MM.1S (cell line): Measurements from ENCODE around the gene TMEM242.

Source experiments
- DNase-seq: peaks from one replicate; pipeline ENCODE4 v3.0.0-alpha.2; 2015
- H2AFZ ChIP-seq: fragments of 300-600 bp; sonication (generic); 2 replicates; pipeline ENCODE4 v1.6.0; 2016; ENCODE audit warnings: antibody characterized with exemption, low read length
- H3F3A ChIP-seq: fragments of 300-600 bp; sonication (generic); 2 replicates; pipeline ENCODE4 v1.6.1; 2016; ENCODE audit warnings: mild to moderate bottlenecking, antibody characterized with exemption, low read length, moderate library complexity, mixed read lengths; ENCODE audit not compliant: insufficient read depth
- H3K27ac ChIP-seq: fragments of 300-600 bp; sonication (generic); 2 replicates; pipeline ENCODE4 v1.5.1; 2016; ENCODE audit warnings: mild to moderate bottlenecking, low read length
- H3K27me3 ChIP-seq: fragments of 300-600 bp; sonication (generic); replicated peaks from 2 replicates; pipeline ENCODE4 v1.6.0; 2016; ENCODE audit warnings: low read length; ENCODE audit not compliant: insufficient read depth
- H3K36me3 ChIP-seq: fragments of 300-600 bp; sonication (generic); replicated peaks from 2 replicates; pipeline ENCODE4 v1.6.1; 2016; ENCODE audit warnings: mild to moderate bottlenecking, low read length, mixed read lengths; ENCODE audit not compliant: insufficient read depth
- H3K4me1 ChIP-seq: fragments of 300-600 bp; sonication (generic); 2 replicates; pipeline ENCODE4 v1.6.1; 2016; ENCODE audit warnings: low read length, mixed read lengths
- H3K4me2 ChIP-seq: fragments of 300-600 bp; sonication (generic); 2 replicates; pipeline ENCODE4 v1.6.0; 2016; ENCODE audit warnings: low read depth, low read length
- H3K4me3 ChIP-seq: fragments of 300-600 bp; sonication (generic); 2 replicates; pipeline ENCODE4 v1.5.1; 2016; ENCODE audit warnings: low read length, mixed read lengths
- H3K79me2 ChIP-seq: fragments of 300-600 bp; sonication (generic); 2 replicates; pipeline ENCODE4 v1.6.1; 2016; ENCODE audit warnings: mixed run types, low read length, mixed read lengths
- H3K9ac ChIP-seq: fragments of 300-600 bp; sonication (generic); 2 replicates; pipeline ENCODE4 v1.6.1; 2016; ENCODE audit warnings: low read length, mixed read lengths
- H3K9me2 ChIP-seq: fragments of 300-600 bp; sonication (generic); replicated peaks from 2 replicates; pipeline ENCODE4 v1.6.1; 2016; ENCODE audit warnings: mild to moderate bottlenecking, low read length, mixed read lengths; ENCODE audit not compliant: insufficient read depth
- H3K9me3 ChIP-seq: fragments of 300-600 bp; sonication (generic); replicated peaks from 2 replicates; pipeline ENCODE4 v1.6.1; 2016; ENCODE audit warnings: mild to moderate bottlenecking, low read length, mixed read lengths; ENCODE audit not compliant: insufficient read depth
- H4K20me1 ChIP-seq: fragments of 300-600 bp; sonication (generic); 2 replicates; pipeline ENCODE4 v1.6.1; 2016; ENCODE audit warnings: mild to moderate bottlenecking, low read length, moderate library complexity, mixed read lengths; ENCODE audit not compliant: insufficient read depth
- CTCF ChIP-seq: fragments of 300-600 bp; sonication (generic); IDR thresholded peaks from 2 replicates; pipeline ENCODE4 v1.5.1; 2016; ENCODE audit warnings: antibody characterized with exemption, low read length, mixed read lengths
- EZH2 ChIP-seq: fragments of 300-600 bp; sonication (generic); optimal IDR thresholded peaks from 2 replicates; pipeline ENCODE3; 2017; ENCODE audit warnings: low read depth, mild to moderate bottlenecking, antibody characterized with exemption, low read length, mixed read lengths
- EZH2phosphoT487 ChIP-seq: fragments of 300-600 bp; sonication (generic); IDR thresholded peaks from 2 replicates; pipeline ENCODE4 v1.6.1; 2018; ENCODE audit warnings: antibody characterized with exemption, low read length

TMEM242 gene

DNA sequence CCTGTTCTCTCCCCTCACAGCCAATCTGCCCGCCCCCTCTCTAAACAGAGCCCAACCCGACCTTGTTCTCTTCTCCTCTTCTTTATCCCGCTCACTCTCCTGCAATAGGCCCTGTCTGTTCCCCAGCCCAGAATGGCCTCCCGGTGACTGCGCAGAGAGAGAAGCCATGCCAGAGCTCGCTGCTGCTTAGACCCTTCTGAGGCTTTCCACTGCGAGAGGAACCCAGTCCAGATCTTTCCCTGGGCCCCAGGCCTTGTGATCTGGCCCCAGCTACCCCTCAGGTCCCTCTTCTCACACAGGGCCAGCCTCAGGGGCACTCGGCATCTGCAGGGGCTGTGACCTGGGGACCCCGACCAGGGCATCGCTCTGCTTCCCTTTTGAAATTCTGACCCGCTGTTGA lies 58.1 kb downstream of the TMEM242 start:
- Histone ChIP-seq H3K4me1 (no peaks in the 10 kb centered on the region), H3K9ac (no peak overlapping the region), H2AFZ (no peak overlapping the region), H3K9me2 (no peaks in the 10 kb centered on the region), H3K27ac (no peak overlapping the region), H3K4me2 (no peak overlapping the region), H3K4me3 (no peak overlapping the region), H3K27me3 (no peaks in the 10 kb centered on the region), H3K9me3 (no peaks in the 10 kb centered on the region), H3K79me2 (no peaks in the 10 kb centered on the region), H4K20me1 (no peaks in the 10 kb centered on the region), H3F3A (no peaks in the 10 kb centered on the region), H3K36me3 (no peaks in the 10 kb centered on the region)
- TF ChIP-seq EZH2 (no peak), EZH2phosphoT487 (no peak)
- DNase-seq = no peak

GRCh38 chr6:157264701-157265100 lies 58.6 kb downstream of the TMEM242 start:
- H3K4me1 ChIP-seq = no peaks in the 10 kb centered on the region
- TF ChIP-seq EZH2phosphoT487 (no peak), EZH2 (no peak), CTCF (no peak)
- no peaks in the 10 kb centered on the region for H3F3A ChIP-seq
- no peaks in the 10 kb centered on the region for H3K79me2 ChIP-seq
- no peak overlapping the region for H3K27ac ChIP-seq
- H3K4me3 ChIP-seq = no peak overlapping the region
- no peak for DNase-seq
- H2AFZ ChIP-seq = no peak overlapping the region
- H3K9me2 ChIP-seq = no peaks in the 10 kb centered on the region
- H3K4me2 ChIP-seq = no peak overlapping the region
- H3K9me3 ChIP-seq = no peaks in the 10 kb centered on the region
- no peaks in the 10 kb centered on the region for H4K20me1 ChIP-seq
- no peaks in the 10 kb centered on the region for H3K27me3 ChIP-seq
- H3K36me3 ChIP-seq = no peaks in the 10 kb centered on the region
- H3K9ac ChIP-seq = no peak overlapping the region

GRCh38 chr6:157263881-157264397 lies 59.4 kb downstream of the TMEM242 start:
- no peak overlapping the region for H3K4me3 ChIP-seq
- H2AFZ ChIP-seq = no peak overlapping the region

More at GRCh38 chr6:157263881-157264397, 59.4 kb downstream of the TMEM242 start:
- DNase-seq = no peak
- no peak overlapping the region for H3K27ac ChIP-seq
- H3K4me1 ChIP-seq = no peaks in the 10 kb centered on the region
- no peak overlapping the region for H3K9ac ChIP-seq
- H3K36me3 ChIP-seq = no peaks in the 10 kb centered on the region
- no peaks in the 10 kb centered on the region for H3F3A ChIP-seq
- no peaks in the 10 kb centered on the region for H3K9me3 ChIP-seq
- no peaks in the 10 kb centered on the region for H4K20me1 ChIP-seq
- no peaks in the 10 kb centered on the region for H3K9me2 ChIP-seq
- TF ChIP-seq CTCF (no peak), EZH2phosphoT487 (no peak), EZH2 (no peak)
- no peaks in the 10 kb centered on the region for H3K27me3 ChIP-seq
- no peaks in the 10 kb centered on the region for H3K79me2 ChIP-seq
- H3K4me2 ChIP-seq = no peak overlapping the region
